GM18951 (cell line): ENCODE data around the gene PRKCE.

Source experiments
- POLR2A ChIP-seq: IDR thresholded peaks from 4 replicates; pipeline ENCODE4 v1.6.1; 2011; ENCODE audit warnings: mild to moderate bottlenecking; ENCODE audit not compliant: insufficient read length, insufficient read depth; ENCODE audit errors: extremely low read depth
- in situ Hi-C: fragments of 300-500 bp; cut with MboI; formaldehyde crosslinking; loops from one replicate; pipeline ENCODE4 v1.12.0; 2022; ENCODE audit warnings: low sequenced_read_pairs, mixed read lengths, inconsistent platforms; ENCODE audit not compliant: unreplicated experiment

Gene PRKCE

DNA sequence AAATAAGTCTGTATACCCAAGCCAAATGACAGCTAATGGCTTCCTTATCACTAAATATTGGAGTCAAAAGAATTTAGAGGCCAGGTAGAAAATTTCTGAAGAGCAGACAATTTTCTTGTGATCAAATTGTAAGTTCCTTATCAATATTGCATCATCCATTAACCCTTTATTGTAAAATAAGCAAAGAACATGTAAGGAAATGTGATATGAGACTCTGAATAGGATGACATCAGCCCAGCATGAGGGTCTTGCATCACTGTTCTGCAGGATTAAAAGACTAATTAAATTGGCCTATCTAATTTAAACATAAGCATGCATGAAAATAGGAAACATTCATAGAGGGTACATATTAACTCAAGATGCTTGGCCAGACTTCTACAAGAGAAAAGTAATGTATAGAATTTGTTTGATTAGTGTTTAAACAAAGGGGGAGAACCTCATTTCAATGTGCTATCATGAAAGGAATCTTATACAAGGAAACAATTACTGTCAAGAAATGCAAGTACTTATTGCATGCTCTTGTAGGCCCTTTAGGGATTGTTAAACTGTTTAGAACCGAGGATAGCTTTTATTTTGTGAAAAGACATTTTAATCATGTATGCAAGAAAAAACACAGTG lies 302.9 kb downstream of the PRKCE start:
- TF ChIP-seq POLR2A: no peak
- in situ Hi-C loops: no loop called here

DNA sequence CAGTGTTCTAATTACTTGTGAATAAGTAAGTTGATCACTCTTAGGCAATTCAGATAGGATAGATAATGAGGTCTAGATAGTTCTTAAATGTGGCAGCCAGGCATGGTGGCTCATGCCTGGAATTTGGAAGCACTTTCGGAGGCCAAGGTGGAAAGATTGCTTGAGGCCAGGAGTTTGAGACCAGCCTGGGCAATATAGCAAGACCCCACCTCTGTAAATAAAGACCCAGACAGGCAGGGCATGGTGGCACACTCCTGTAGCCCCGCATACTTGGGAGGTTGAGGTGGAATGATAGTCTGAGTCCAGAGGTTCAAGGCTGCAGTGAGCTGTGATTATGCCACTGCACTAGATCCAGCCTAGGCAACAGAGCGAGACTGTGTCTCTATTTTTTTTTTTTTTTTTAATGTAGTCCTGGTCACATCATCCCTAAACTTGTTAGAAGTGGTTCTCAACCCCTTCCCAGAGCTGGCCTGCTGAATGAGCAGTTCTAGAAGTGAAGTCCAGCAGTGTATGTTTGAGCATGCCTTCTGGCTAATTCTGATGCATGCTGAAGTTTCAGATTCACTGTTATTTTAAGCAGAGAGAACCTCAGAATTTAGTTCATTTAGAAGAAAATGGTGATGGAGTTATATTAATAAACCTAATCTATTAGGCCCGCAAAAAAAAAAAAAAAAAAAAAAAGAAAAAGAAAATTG lies 306.2 kb downstream of the PRKCE start:
- TF ChIP-seq POLR2A: no peak
- in situ Hi-C loops: no loop called here

DNA sequence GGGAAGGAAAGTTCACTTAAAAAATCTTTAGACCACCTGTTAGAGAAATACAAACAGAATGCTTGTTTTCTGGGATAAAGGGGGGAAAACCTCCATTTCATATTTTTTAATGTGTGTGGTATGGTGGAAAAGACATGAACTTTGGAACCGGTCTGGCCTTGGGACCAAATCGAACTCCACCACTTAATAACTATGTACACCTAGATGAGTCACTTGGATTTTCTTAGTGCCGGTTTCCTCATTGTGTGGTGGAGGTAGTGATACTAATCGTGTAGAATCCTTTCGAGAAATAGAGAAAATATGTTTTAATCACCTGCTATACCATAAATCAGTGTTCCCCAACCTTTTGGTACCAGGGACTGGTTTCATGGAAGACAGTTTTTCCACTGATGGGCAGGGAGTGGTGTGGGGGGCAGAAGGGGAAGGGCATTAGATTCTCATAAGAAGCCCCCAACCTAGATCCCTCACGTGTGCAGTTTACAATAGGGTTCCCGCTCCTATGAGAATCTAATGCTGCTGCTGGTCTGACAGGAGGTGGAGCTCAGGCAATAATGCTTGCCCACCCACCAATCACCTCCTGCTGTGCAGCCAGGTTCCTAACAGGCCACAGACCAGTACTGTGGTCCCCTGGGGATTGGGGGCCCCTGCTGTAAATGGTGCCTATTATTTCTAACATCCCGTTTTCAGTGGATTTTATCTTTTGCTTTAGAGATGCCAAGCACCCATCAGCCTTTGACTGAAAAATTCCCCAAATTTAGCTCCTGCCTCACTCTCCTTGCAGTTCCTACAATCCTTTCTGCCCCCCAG lies 308.8 kb downstream of the PRKCE start:
- TF ChIP-seq POLR2A: no peak
- in situ Hi-C loops: no loop called here

DNA sequence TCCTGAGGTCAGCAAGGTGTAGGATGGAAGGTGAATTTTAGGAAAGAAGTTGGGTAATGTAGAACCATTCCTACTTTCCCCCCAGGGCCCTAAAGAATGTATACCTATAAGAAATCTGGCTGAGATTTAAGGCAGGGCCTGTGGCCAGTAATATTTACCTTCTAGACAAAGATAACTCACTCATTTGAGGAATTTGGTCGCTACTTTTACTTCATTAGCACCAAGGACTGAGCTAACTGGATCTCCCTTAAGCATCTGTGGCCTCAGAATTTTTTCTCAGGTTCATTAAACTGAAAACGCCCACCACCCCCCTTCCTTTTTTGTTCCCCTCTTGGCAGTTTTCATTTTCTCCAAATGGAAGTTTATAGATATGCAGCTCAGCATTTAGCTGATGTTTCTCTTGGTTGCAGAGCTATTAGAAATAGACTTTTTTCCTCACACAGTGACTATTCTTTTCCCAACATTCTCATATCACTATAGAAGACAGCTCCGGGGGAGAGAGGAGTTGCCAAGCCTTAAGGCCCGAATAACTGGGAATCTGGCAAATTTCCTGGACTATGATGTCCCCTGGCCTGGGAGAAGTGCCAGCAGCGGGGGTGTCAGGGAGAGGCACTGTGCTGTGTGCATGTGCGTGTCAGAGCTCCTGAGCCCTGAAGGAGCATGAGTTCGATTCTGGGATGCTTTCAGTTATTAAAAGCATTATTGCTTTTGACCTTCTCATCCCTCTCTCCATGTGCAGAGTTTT lies 310.9 kb downstream of the PRKCE start:
- in situ Hi-C loops: no loop called here
- no peak for TF ChIP-seq POLR2A

DNA sequence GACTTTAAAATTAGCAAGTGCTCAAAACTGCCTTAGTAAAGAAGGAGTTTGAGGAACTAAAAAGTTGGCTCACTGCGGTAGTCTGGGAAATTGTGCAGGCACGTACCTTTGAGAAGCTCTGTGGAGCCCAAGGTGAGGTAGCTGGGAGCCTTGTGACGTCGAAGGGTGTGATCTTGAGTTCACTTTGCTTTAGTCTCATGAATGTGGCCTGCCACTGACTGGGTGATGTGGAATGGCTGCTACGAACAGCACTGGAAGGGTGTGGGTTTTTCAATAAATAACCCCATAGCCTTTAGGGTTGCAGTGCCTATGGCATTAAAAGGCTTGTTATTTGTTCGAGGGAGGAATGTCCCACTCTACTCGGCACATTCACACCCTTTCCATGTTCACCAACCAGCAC lies 312.3 kb downstream of the PRKCE start:
- in situ Hi-C loops: no loop called here
- TF ChIP-seq POLR2A: no peak

DNA sequence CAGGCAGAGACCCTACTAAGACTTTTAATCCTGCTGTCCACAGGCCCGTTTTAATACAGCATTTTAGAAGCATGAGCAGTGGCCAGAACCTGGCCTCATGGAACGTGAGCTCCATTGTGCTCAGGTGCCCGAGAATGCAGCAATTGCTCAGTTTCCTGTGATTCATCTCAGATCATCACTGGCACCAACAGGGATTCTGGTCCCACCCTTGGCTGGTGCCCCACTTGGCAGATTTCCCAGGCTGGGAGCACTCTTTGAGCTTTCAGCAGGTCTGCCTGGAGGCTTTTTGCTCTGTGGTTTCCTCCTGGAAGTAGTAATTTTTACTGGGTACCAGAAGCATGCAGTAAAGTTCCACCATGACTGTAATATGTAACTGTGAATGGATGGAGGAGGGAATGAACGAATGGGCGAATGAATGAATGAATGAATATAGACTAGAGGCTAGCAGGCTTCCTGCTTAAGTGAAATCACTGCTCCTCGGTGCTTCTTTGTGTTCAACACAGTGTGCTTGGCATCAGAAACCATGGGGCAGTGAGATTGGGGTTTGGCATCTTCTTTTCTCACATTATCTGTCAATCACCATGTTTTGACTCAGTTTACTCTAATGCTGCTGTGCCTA lies 312.9 kb downstream of the PRKCE start:
- in situ Hi-C loops: no loop called here
- TF ChIP-seq POLR2A: no peak

DNA sequence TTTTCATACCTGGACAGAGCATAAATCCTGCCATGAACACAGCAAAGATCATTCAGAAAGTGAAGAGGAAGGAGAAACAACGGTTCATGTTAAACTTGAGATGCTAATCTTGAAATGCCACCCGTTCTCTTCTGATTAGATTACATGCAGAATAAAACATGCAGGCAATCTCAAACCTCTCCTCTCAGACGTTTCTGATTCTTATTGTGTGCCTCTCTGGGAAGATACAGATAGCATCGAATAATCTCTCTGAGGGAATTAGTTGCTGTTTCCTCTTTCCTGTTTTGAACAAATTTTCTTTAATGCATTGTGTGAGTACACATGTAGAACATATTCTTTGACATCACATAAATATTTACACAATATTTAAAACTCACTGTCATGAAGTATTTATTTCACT lies 313.4 kb downstream of the PRKCE start:
- in situ Hi-C loops: no loop called here
- TF ChIP-seq POLR2A: no peak

DNA sequence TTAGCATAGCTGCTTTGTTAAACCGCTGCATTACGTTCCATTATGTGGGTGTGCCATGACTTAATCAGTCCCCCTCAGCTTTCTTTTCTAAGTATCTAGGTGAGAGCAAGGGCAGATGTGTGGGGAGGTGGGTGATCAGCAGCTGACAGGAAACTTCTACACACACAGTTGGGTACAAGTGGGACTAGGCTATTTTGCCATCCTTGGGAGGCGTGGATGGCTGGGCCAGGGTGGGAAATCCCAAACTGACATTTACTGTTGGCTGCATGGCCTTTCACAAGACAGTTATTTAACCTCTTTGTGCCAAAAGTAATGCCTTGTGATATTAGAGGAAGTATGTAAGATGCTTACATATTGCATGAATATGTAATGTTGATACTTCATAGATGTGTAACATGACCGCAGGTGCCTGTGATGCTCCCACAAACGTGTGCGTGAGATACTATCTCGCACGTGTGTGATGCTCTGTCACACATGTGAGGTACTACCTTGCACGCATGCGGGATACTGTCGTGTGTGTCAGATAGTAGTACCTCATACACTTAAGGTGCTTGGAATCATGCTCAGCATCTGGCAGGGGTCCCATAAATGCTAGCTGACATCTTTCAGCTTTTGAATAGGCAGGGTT lies 314.5 kb downstream of the PRKCE start:
- no peak for TF ChIP-seq POLR2A
- in situ Hi-C loops: no loop called here

DNA sequence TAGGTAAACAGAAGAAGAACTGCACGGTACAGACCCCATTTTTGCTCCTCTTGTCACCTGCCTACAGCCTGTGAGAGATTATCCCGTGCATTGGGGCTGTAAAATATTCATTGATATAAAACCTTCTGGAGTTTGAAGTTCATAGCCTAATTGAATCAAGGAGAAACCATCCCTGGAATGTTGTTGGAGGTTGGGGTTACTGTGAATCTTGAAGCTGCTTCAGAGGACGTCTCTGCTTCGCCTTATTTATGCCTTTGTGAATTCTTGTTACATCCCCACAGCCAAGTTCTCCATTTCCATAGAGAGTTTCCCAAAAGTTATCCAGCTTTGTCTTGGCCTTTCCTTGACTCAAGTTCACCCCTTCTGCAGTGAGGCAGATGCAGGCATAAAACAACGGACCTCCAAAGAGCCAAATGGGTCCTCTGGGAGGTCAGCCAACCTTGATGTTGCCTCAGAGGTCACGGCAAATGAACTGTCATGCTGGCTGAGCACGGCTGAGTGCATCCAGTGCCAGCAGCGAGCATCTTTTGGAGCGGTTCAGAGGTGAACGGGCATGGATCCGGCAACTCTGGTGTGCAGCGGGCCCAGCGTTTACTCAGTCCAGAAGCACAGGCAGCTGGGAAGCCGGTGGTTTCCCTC lies 317.6 kb downstream of the PRKCE start:
- in situ Hi-C loops: no loop called here
- no peak for TF ChIP-seq POLR2A

DNA sequence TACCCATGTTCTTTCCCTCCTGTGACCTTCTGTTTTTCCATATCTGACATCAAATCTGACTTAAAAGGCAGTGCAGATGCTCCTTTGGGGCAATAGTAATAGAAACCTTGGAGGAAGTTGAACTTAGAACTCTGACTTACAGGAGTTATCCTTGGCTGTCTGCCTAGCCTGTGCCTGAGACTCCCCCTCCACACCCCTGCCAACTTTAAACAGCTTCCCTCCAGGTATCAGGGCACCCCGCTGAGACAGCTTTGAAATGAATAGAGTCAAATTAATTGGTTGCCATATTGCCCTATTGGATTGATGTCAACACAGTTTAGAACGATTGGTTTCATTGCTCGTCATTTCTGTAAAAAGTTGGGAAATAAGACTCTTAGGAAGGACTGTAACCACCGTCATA lies 322.0 kb downstream of the PRKCE start:
- in situ Hi-C loops: no loop called here
- no peak for TF ChIP-seq POLR2A

DNA sequence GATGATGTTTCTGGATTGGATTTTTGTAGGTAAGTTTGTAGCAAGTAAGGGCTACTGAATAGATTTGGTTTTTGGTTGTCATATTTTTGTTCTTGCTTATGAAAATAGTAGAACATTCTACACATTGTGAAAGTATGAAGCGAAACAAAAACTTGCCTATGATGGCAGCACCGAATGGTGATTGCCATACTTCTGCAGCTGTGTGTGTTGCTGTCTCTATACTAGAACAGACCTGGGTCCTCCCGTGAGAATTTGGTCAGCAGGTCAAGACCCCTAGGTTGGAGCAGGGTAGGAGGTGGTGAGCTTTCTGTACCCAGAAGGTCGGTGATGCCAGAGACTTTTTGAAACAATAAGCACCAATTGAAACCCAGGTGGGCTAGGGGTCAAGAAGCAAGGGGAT lies 322.6 kb downstream of the PRKCE start:
- in situ Hi-C loops: no loop called here

More for the DNA sequence above, 322.6 kb downstream of the PRKCE start:
- TF ChIP-seq POLR2A: no peak
